ENCODE data around the gene ARHGAP20. TPM values are rescaled to one million over a fixed set of nuclear protein-coding genes. Genes with fewer than 3 reads are reported as not detected.

The ARHGAP20 gene
- total RNA-seq, 4 donors from 2014 or later, result 1.4 to 4.8 (median 2.5) TPM

DNA sequence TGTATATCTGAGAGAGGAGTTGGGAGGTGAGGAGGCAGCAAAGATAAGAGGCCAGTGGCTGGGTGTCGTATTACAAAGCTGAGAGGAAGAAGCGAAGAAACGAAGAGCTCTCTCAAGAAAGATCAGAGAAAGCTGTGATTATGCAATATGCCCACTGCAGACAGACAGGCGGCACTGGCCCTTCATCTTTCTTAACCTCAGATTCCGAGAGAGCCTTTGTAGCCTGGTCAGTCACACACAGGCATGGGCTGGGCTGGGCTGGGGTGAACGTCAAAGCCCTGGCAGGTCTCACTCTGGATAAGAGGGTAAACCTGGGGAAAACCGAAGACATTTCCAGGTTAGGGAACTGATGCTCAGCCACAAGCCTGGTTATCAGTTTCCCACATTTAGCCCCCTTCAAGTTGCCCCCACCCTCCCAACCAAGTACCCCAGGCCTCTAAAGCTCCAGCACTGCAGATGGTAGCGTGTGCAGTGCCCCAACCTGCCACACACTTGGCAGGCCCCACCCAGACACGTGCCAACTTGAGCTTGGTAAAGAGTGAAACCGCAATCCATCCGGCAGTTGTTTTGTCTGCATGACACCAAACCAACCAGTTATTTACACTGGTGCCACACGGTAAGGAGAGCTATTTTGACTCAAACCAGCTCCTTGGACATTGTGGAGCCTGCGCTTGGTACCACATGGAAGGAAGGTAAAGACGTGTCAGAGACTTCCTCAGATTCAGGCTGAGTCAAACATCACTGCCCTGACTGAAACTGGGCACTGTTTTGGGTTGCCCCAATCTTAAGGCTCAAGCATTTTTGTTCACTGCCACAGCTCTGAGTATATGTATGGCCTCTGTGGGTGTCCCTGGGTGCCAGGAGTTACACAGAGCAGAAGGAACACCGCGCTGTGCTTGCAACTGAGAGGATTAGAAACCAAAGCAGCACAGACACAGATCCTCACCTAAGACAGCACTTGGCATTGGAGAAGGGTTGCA lies 146.6 kb downstream of the ARHGAP20 start:
- intact Hi-C loops (cut with DNase I), result no loop called here
- DNase-seq, result no peak
- Histone ChIP-seq H3K4me1 (peaks cover 0 to 9% (median 6%) of the 10 kb centered on the region in 3 donors), H3K4me3 (no peak overlapping the region), H3K9me3 (no peaks in the 10 kb centered on the region), H3K36me3 (no peaks in the 10 kb centered on the region), H3K27me3 (no peaks in the 10 kb centered on the region), H3K27ac (no peak overlapping the region)
- WGBS, 2 donors, result 41 to 56% methylated on average over 15 to 16 of the region's 16 CpGs
- TF ChIP-seq CTCF (IDR thresholded peaks at IDR 0.05), result no peak
- TF ChIP-seq POLR2A (IDR thresholded peaks at IDR 0.05), result no peak

DNA sequence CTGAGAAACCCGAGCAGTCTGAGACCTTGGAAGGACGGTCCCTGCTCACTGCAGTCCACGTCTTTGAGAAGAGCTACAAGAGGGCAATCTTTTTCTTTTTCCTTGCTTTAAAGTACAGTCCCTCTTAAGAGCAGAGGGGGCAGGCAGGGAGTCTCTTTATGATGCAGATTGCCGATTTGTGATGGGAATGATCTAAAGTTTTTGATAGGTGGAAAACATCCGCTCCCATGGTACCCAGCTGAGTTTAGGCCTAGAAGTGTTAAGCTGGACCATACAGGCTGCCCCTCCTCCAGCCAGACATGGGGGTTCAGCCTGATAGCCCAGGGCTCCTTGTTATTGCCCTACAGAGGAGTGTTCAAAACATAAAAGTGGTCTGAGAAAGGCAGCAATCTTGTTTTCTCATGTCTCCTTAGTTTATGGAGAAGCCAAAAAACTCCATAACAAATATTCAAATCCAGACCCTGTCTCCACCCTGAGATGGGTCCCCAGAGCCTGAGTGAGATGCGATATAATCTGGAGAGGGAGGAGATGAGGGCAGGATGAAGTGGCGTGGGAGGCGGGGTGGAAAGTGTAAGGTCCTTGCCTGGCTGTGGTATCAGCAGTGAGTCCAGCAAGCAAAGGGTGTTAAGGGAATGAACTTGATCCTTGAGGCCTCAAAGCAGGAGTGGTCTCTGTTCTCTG lies 147.4 kb downstream of the ARHGAP20 start:
- Histone ChIP-seq H3K27ac (no peak overlapping the region), H3K36me3 (no peaks in the 10 kb centered on the region), H3K4me1 (peaks cover 0 to 9% (median 6%) of the 10 kb centered on the region in 3 donors), H3K27me3 (no peaks in the 10 kb centered on the region), H3K9me3 (no peaks in the 10 kb centered on the region), H3K4me3 (no peak overlapping the region)
- DNase-seq, result no peak
- 65 to 90% methylated on average over 8 of the region's 8 CpGs for WGBS, 2 donors
- no peak for TF ChIP-seq CTCF (IDR thresholded peaks at IDR 0.05)
- TF ChIP-seq POLR2A (IDR thresholded peaks at IDR 0.05), result no peak
- intact Hi-C loops (cut with DNase I), result no loop called here

GRCh38 chr11:110544779-110545178 lies 167.5 kb downstream of the ARHGAP20 start:
- no peaks in the 10 kb centered on the region for H3K4me1 ChIP-seq
- DNase-seq, result no peak
- H3K4me3 ChIP-seq, result no peak overlapping the region
- H3K27me3 ChIP-seq, result peaks cover 0 to 3% (median 0%) of the 10 kb centered on the region in 4 donors
- intact Hi-C loops (cut with DNase I), result no loop called here
- H3K36me3 ChIP-seq, result no peaks in the 10 kb centered on the region
- TF ChIP-seq CTCF (IDR thresholded peaks at IDR 0.05) (no peak), POLR2A (IDR thresholded peaks at IDR 0.05) (no peak)
- H3K27ac ChIP-seq, result no peak overlapping the region
- H3K9me3 ChIP-seq, result no peaks in the 10 kb centered on the region
- 86 to 94% methylated on average over 1 of the region's 1 CpG for WGBS, 2 donors

DNA sequence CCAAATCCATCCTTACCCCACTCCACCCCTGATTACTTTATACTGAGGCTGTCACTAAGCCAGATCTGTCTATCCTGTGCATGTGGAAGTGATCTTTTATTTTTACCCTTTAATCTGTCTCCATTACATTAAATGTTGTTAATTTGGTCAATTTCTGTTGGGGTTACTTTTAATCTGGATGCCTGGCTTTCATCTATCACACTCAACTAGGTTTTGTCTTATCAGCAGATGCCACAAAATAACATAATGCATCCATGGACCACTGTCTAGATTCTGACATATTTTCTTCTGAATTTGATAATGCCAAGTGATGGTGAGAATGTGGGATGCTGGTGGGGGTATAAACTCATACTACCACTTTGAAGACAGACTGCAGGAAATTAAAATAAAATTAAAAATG lies 174.1 kb downstream of the ARHGAP20 start:
- Histone ChIP-seq H3K36me3 (no peaks in the 10 kb centered on the region), H3K4me1 (no peaks in the 10 kb centered on the region), H3K9me3 (no peaks in the 10 kb centered on the region), H3K27me3 (peaks cover 0 to 3% (median 0%) of the 10 kb centered on the region in 4 donors), H3K27ac (no peak overlapping the region), H3K4me3 (no peak overlapping the region)
- TF ChIP-seq POLR2A (IDR thresholded peaks at IDR 0.05) (no peak), CTCF (IDR thresholded peaks at IDR 0.05) (no peak)
- intact Hi-C loops (cut with DNase I), result no loop called here
- DNase-seq, result no peak
